GM23338 (cell line): Measurements from ENCODE around the gene JAKMIP1. TPM values are rescaled to one million over a fixed set of nuclear protein-coding genes. Genes with fewer than 3 reads are reported as not detected.

Source experiments
- ATAC-seq: fragments of 200-7000 bp; cut with Tn5 transposase; 3 replicates; pipeline ENCODE4 v1.9.1; 2020
- DNase-seq: peaks from one replicate; pipeline ENCODE4 v3.0.0-alpha.2; 2015; ENCODE audit warnings: low spot score
- H2AFZ ChIP-seq: fragments of 200-600 bp; sonication (generic); 2 replicates; pipeline ENCODE4 v1.8.0; 2016; ENCODE audit warnings: antibody characterized with exemption, mild to moderate bottlenecking, moderate library complexity
- H3F3A ChIP-seq: fragments of 200-600 bp; sonication (generic); replicated peaks from 2 replicates; pipeline ENCODE4 v1.8.0; 2017; ENCODE audit warnings: antibody characterized with exemption, mixed run types, low read depth
- H3K27ac ChIP-seq: fragments of 200-600 bp; sonication (generic); 2 replicates; pipeline ENCODE4 v1.6.1; 2016; ENCODE audit warnings: low read depth
- H3K27me3 ChIP-seq: fragments of 200-600 bp; sonication (generic); 2 replicates; pipeline ENCODE4 v1.8.0; 2016; ENCODE audit warnings: mild to moderate bottlenecking, mixed run types, moderate library complexity; ENCODE audit not compliant: insufficient read depth
- H3K36me3 ChIP-seq: fragments of 200-600 bp; sonication (generic); 2 replicates; pipeline ENCODE4 v1.8.0; 2016; ENCODE audit warnings: mild to moderate bottlenecking; ENCODE audit not compliant: insufficient read depth
- H3K4me1 ChIP-seq: fragments of 200-600 bp; sonication (generic); 2 replicates; pipeline ENCODE4 v1.8.0; 2016; ENCODE audit warnings: mild to moderate bottlenecking, moderate library complexity; ENCODE audit not compliant: insufficient read depth
- H3K4me2 ChIP-seq: fragments of 200-600 bp; sonication (generic); 2 replicates; pipeline ENCODE4 v1.7.1; 2017; ENCODE audit warnings: mixed run types
- H3K4me3 ChIP-seq: fragments of 200-600 bp; sonication (generic); 2 replicates; pipeline ENCODE4 v1.6.1; 2016; ENCODE audit warnings: mixed run types
- H3K79me2 ChIP-seq: fragments of 200-600 bp; sonication (generic); replicated peaks from 2 replicates; pipeline ENCODE4 v1.8.0; 2017; ENCODE audit warnings: mild to moderate bottlenecking; ENCODE audit not compliant: insufficient read depth
- H3K9me2 ChIP-seq: fragments of 200-600 bp; sonication (generic); 2 replicates; pipeline ENCODE4 v1.8.0; 2017; ENCODE audit not compliant: insufficient read depth
- H4K20me1 ChIP-seq: fragments of 200-600 bp; sonication (generic); replicated peaks from 2 replicates; pipeline ENCODE4 v1.8.0; 2017; ENCODE audit warnings: mild to moderate bottlenecking; ENCODE audit not compliant: insufficient read depth
- H3K27ac Mint-ChIP-seq: 2 replicates; pipeline ENCODE4 v1.8.0; 2020; ENCODE audit warnings: inconsistent platforms, mild to moderate bottlenecking, moderate library complexity, mixed read lengths
- H3K27me3 Mint-ChIP-seq: 3 replicates; pipeline ENCODE4 v1.8.0; 2022; ENCODE audit warnings: low read depth, mild to moderate bottlenecking, moderate library complexity, mixed read lengths, inconsistent platforms; ENCODE audit not compliant: insufficient read depth, poor library complexity
- H3K36me3 Mint-ChIP-seq: 3 replicates; pipeline ENCODE4 v1.8.0; 2021; ENCODE audit warnings: low read depth, mild to moderate bottlenecking, inconsistent platforms, moderate library complexity, mixed read lengths
- H3K4me1 Mint-ChIP-seq: 3 replicates; pipeline ENCODE4 v1.8.0; 2020; ENCODE audit warnings: mild to moderate bottlenecking, inconsistent platforms, mixed read lengths
- H3K4me3 Mint-ChIP-seq: 3 replicates; pipeline ENCODE4 v1.8.0; 2021; ENCODE audit warnings: moderate library complexity, mild to moderate bottlenecking, inconsistent platforms, mixed read lengths
- H3K9me3 Mint-ChIP-seq: 3 replicates; pipeline ENCODE4 v1.8.0; 2020; ENCODE audit warnings: moderate library complexity, mild to moderate bottlenecking, inconsistent platforms, mixed read lengths
- CREB1 ChIP-seq: fragments of 250-450 bp; sonication (Bioruptor Pico); IDR thresholded peaks from 2 replicates; pipeline ENCODE4 v1.5.0; 2020; ENCODE audit warnings: low read depth, mild to moderate bottlenecking, moderate library complexity
- CTCF ChIP-seq, 2 experiments: fragments of 200-600 bp in 1 of 2; sonication (generic) in 1 of 2; conservative IDR thresholded peaks; 2 replicates each; pipeline versions ENCODE4 v1.5.1 to v1.6.1; 2016 to 2017; ENCODE audit warnings: antibody characterized with exemption in 2 of 2, low read depth in 2 of 2, mild to moderate bottlenecking in 2 of 2, moderate library complexity in 1 of 2
- STAT1 ChIP-seq: IDR thresholded peaks from one replicate; pipeline ENCODE4 v1.6.1; 2016; ENCODE audit warnings: antibody characterized with exemption; ENCODE audit not compliant: unreplicated experiment
- ZNF114 ChIP-seq: fragments of 250-450 bp; sonication (Bioruptor Pico); IDR thresholded peaks from 2 replicates; pipeline ENCODE4 v1.5.0; 2020; ENCODE audit warnings: mild to moderate bottlenecking, moderate library complexity
- ZNF331 ChIP-seq: fragments of 250-450 bp; sonication (Bioruptor Pico); IDR thresholded peaks from 2 replicates; pipeline ENCODE4 v1.5.0; 2020; ENCODE audit warnings: low read depth, mild to moderate bottlenecking, moderate library complexity
- ZNF462 ChIP-seq: fragments of 250-450 bp; sonication (Bioruptor Pico); IDR thresholded peaks from 2 replicates; pipeline ENCODE4 v1.5.0; 2020; ENCODE audit warnings: mild to moderate bottlenecking, moderate library complexity
- polyA plus RNA-seq: library from polyadenylated mRNA; unstranded; fragments of >200 nt; fragmentation: Nextera tagmentation; extraction: Ambion mirVana; gene quantifications from 2 replicates; pipeline ENCODE4 v1.2.1, GENCODE V29; 2016
- total RNA-seq: library from RNA; depleted of rRNA; stranded (reverse); fragments of >200 nt; shearing (Covaris generic); gene quantifications from 2 replicates; pipeline ENCODE4 v1.2.3, GENCODE V29; 2014
- TF ChIP-seq, protein P1 (sequence below): IDR thresholded peaks from 2 replicates; pipeline ENCODE4 v1.6.1; 2016; ENCODE audit warnings: antibody characterized with exemption

JAKMIP1 gene
- total and polyA plus RNA-seq, 2 experiments from 2014 or later, result 4.6 to 5.1 TPM

DNA sequence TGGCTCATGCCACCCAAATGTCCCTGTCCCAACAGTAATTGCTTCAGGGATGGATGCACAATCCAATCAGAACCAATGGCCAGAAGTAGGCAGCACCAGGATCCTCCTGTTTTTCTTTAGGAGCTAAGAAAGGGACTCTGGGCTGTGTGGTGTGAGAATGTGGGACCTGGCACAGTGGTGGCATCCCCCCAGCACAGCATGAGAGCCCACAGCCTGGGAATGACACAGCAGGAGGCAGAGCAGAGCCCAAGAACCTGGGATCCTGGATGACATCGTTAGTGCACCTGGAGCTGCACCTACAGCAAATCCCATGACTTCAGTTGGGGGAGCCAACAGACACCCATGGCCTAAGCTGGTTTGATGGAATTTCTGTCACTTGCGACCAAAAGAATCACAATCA lies 111.4 kb downstream of the JAKMIP1 start:
- H4K20me1 ChIP-seq, result no peaks in the 10 kb centered on the region
- H3K79me2 ChIP-seq, result no peaks in the 10 kb centered on the region
- H3K27ac Mint-ChIP-seq, result no peak overlapping the region
- no peaks in the 10 kb centered on the region for H3K9me2 ChIP-seq
- H3K27me3 ChIP-seq, result no peaks in the 10 kb centered on the region
- no peaks in the 10 kb centered on the region for H3F3A ChIP-seq
- H3K4me3 Mint-ChIP-seq, result no peak overlapping the region
- H3K27ac ChIP-seq, result no peak overlapping the region
- H3K36me3 Mint-ChIP-seq, result peaks cover 14% of the 10 kb centered on the region
- no peak overlapping the region for H3K4me2 ChIP-seq
- ATAC-seq (no peak), DNase-seq (no peak)
- peaks cover 6% of the 10 kb centered on the region; the same call in 1 of the 3 replicates for H3K9me3 Mint-ChIP-seq
- 0 out of 2 replicates have a peak, but pooled peaks cover 4% of the 10 kb centered on the region for H3K36me3 ChIP-seq
- H2AFZ ChIP-seq, result no peak overlapping the region
- TF ChIP-seq, protein P1, sequence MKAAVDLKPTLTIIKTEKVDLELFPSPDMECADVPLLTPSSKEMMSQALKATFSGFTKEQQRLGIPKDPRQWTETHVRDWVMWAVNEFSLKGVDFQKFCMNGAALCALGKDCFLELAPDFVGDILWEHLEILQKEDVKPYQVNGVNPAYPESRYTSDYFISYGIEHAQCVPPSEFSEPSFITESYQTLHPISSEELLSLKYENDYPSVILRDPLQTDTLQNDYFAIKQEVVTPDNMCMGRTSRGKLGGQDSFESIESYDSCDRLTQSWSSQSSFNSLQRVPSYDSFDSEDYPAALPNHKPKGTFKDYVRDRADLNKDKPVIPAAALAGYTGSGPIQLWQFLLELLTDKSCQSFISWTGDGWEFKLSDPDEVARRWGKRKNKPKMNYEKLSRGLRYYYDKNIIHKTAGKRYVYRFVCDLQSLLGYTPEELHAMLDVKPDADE, result no peak
- TF ChIP-seq ZNF331 (CRISPR knock-in tag), result no peak
- TF ChIP-seq STAT1, result no peak
- TF ChIP-seq ZNF114 (CRISPR knock-in tag), result no peak
- no peak for TF ChIP-seq CREB1 (CRISPR knock-in tag)
- H3K4me1 Mint-ChIP-seq, result peaks cover 33% of the 10 kb centered on the region
- peaks cover 4% of the 10 kb centered on the region for H3K27me3 Mint-ChIP-seq
- H3K4me1 ChIP-seq, result peaks cover 9% of the 10 kb centered on the region
- H3K4me3 ChIP-seq, result no peak overlapping the region

- TF ChIP-seq ZNF462 (CRISPR knock-in tag) (no peak), CTCF (conservative IDR thresholded peaks at IDR 0.05; ENCODE audit: low read depth in 2 of 2) (peak; percentile 75 to 90)
- Histone ChIP-seq H3K27me3 (no peaks in the 10 kb centered on the region), H3F3A (no peaks in the 10 kb centered on the region), H3K4me2 (no peak overlapping the region), H3K9me2 (no peaks in the 10 kb centered on the region), H3K4me3 (no peak overlapping the region), H4K20me1 (no peaks in the 10 kb centered on the region), H3K27ac (no peak overlapping the region), H3K79me2 (no peaks in the 10 kb centered on the region), H3K4me1 (peaks cover 9% of the 10 kb centered on the region), H3K36me3 (0 out of 2 replicates have a peak, but pooled peaks cover 4% of the 10 kb centered on the region), H2AFZ (no peak overlapping the region)
- Mint-ChIP-seq H3K27ac (no peak overlapping the region), H3K27me3 (peaks cover 4% of the 10 kb centered on the region), H3K36me3 (peaks cover 14% of the 10 kb centered on the region), H3K9me3 (peaks cover 6% of the 10 kb centered on the region; the same call in 1 of the 3 replicates), H3K4me3 (no peak overlapping the region), H3K4me1 (peaks cover 23% of the 10 kb centered on the region)
- peak; percentile 86 for DNase-seq
- ATAC-seq, result peak; percentile 95
Measured at GRCh38 chr4:6087669-6088341, 112.5 kb downstream of the JAKMIP1 start.
